RWPE1 (cell line): Measurements from ENCODE around the gene TRABD2B.

Experiments used
- CTCF ChIA-PET: fragments of 350-600 bp; sonication (Branson Sonifier 250); formaldehyde crosslinking; extraction: SDS; loops from one replicate; lab custom pipeline; 2021; lab: Yijun Ruan, JAX
- POLR2A ChIA-PET: fragments of 400-600 bp; formaldehyde crosslinking; extraction: SDS; loops from one replicate; lab custom pipeline; 2020; ENCODE audit warnings: antibody characterized with exemption; ENCODE audit not compliant: low non-redundant PET; lab: Yijun Ruan, JAX
- DNase-seq: peaks from one replicate; pipeline ENCODE4 v3.0.0; 2012; ENCODE audit warnings: low spot score
- H3K27ac ChIP-seq: fragments of 450-650 bp; 2 replicates; pipeline ENCODE4 v1.5.1; 2017
- CTCF ChIP-seq: fragments of 450-650 bp; conservative IDR thresholded peaks from 2 replicates; pipeline ENCODE4 v1.5.1; 2017; ENCODE audit warnings: low read depth, mild to moderate bottlenecking

The TRABD2B gene

GRCh38 chr1:48023488-48023887, 26.3 kb upstream of the TRABD2B start:
- CTCF ChIA-PET, result no interaction called here
- POLR2A ChIA-PET, result no interaction called here
- no peak for DNase-seq
- TF ChIP-seq CTCF, result no peak
- H3K27ac ChIP-seq, result no peak overlapping the region

- POLR2A ChIA-PET, result no interaction called here
These were observed 25.1 kb upstream of the TRABD2B start for GRCh38 chr1:48022306-48022705.

GRCh38 chr1:48021792-48022191, 24.6 kb upstream of the TRABD2B start:
- POLR2A ChIA-PET, result no interaction called here
- H3K27ac ChIP-seq, result no peak overlapping the region
- TF ChIP-seq CTCF, result no peak
- no peak for DNase-seq
- CTCF ChIA-PET, result no interaction called here

More at GRCh38 chr1:48022306-48022705, 25.1 kb upstream of the TRABD2B start:
- no peak overlapping the region for H3K27ac ChIP-seq
- CTCF ChIA-PET, result interaction anchor here (0.7 kb wide), 1 partner anchor 74 kb away, joined by 3 read pairs; no protein-coding TSS in a partner anchor
- TF ChIP-seq CTCF, result no peak
- no peak for DNase-seq

- peak overlapping the region; percentile 92 for H3K27ac ChIP-seq
- ChIA-PET CTCF (interaction anchor here (0.5 to 1.9 kb wide), 5 partner anchors 13 to 605 kb away, joined by 3 to 8 read pairs (median 3); partner anchors contain the start of gene TRABD2B), POLR2A (no interaction called here)
- TF ChIP-seq CTCF, result no peak
- no peak for DNase-seq
These were observed 22.6 kb upstream of the TRABD2B start for GRCh38 chr1:48019714-48020315.

- peak overlapping the region; percentile 92 for H3K27ac ChIP-seq
- DNase-seq, result peak; percentile 71
- ChIA-PET POLR2A (no interaction called here), CTCF (interaction anchor here (1.9 kb wide), 1 partner anchor 21 kb away, joined by 8 read pairs; the partner anchor contains the start of gene TRABD2B)
- no peak for TF ChIP-seq CTCF
These were observed 21.6 kb upstream of the TRABD2B start for GRCh38 chr1:48018799-48019198.

- TF ChIP-seq CTCF, result no peak
- no peak for DNase-seq
- POLR2A ChIA-PET, result no interaction called here
- CTCF ChIA-PET, result interaction anchor here (0.7 to 1.9 kb wide), 2 partner anchors 20 to 30 kb away, joined by 8 to 10 read pairs; partner anchors contain the start of gene TRABD2B
- H3K27ac ChIP-seq, result peak overlapping the region; percentile 53
These were observed 20.5 kb upstream of the TRABD2B start for GRCh38 chr1:48017716-48018115.
